ENCODE data around the gene GNAI1. TPM values are rescaled to one million over a fixed set of nuclear protein-coding genes. Genes with fewer than 3 reads are reported as not detected.
A peak's percentile ranks its signal among the peaks of the same experiment; 100 is the strongest.

The GNAI1 gene
- total RNA-seq, 4 donors from 2014 or later: 29.4 to 78.5 (median 35.5) TPM

DNA sequence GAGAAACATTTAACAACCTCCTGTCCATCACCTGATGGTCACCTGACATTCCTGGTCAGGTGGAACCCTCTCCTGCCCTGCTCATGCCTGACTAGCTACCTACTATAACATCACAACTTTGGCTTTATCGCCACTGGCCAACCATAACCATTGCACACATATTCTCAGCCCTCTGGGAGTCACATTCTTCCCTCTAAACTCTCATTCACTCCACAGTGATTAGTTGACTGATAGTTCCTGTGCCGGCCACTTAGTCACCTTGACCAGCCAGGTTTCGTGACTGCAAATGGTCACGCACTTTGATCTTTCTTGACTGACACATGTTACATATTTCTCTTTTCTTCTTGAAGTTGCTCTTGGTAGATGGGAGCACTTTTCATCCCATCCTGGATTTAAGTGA lies 50.1 kb downstream of the GNAI1 start:
- H3K4me1 ChIP-seq: peaks cover under 1 to 29% (median 10%) of the 10 kb centered on the region in 4 donors
- TF ChIP-seq EP300 (IDR thresholded peaks at IDR 0.05) (no peak), POLR2A (IDR thresholded peaks at IDR 0.05) (no peak)
- TF ChIP-seq, protein P1, sequence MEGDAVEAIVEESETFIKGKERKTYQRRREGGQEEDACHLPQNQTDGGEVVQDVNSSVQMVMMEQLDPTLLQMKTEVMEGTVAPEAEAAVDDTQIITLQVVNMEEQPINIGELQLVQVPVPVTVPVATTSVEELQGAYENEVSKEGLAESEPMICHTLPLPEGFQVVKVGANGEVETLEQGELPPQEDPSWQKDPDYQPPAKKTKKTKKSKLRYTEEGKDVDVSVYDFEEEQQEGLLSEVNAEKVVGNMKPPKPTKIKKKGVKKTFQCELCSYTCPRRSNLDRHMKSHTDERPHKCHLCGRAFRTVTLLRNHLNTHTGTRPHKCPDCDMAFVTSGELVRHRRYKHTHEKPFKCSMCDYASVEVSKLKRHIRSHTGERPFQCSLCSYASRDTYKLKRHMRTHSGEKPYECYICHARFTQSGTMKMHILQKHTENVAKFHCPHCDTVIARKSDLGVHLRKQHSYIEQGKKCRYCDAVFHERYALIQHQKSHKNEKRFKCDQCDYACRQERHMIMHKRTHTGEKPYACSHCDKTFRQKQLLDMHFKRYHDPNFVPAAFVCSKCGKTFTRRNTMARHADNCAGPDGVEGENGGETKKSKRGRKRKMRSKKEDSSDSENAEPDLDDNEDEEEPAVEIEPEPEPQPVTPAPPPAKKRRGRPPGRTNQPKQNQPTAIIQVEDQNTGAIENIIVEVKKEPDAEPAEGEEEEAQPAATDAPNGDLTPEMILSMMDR (IDR thresholded peaks at IDR 0.05): no peak

DNA sequence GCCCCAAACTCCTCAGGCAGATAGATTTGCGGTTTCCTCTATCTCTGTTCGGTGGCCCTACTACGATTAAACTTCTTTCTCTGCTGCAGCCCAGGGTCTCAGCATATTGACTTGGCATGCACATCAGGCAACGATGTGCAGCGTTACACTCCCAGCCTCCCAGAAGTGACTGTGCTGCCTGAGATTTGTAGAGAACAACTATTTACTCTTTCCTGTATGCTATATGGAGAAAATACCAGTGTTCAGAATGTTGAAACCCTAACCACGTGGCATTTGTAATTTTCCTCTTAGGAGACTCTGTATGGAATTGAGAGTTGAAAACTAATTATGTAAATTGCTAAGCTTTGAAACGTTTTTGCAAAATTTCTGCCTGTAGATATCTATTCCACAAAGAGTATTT lies 50.9 kb downstream of the GNAI1 start:
- peaks cover 4 to 29% (median 10%) of the 10 kb centered on the region in 4 donors for H3K4me1 ChIP-seq
- no peaks in the 10 kb centered on the region for H3K36me3 ChIP-seq
- H3K27me3 ChIP-seq: no peaks in the 10 kb centered on the region
- no peak overlapping the region for H3K4me3 ChIP-seq
- no peak for TF ChIP-seq POLR2A (IDR thresholded peaks at IDR 0.05)
- no peak for TF ChIP-seq EP300 (IDR thresholded peaks at IDR 0.05)
- TF ChIP-seq, protein P1 (IDR thresholded peaks at IDR 0.05): no peak
- DNase-seq (ENCODE audit: low spot score in 2 of 2): no peak
- no peak overlapping the region for H3K27ac ChIP-seq
- WGBS, 2 donors: 81 to 86% methylated on average over 7 of the region's 7 CpGs
- no peaks in the 10 kb centered on the region for H3K9me3 ChIP-seq

More for the DNA sequence above, 50.1 kb downstream of the GNAI1 start:
- H3K27ac ChIP-seq: no peak overlapping the region
- H3K27me3 ChIP-seq: no peaks in the 10 kb centered on the region
- no peak overlapping the region for H3K4me3 ChIP-seq
- no peaks in the 10 kb centered on the region for H3K9me3 ChIP-seq
- WGBS, 2 donors: 75 to 81% methylated on average over 4 of the region's 4 CpGs
- DNase-seq (ENCODE audit: low spot score in 2 of 2): no peak
- H3K36me3 ChIP-seq: no peaks in the 10 kb centered on the region

DNA sequence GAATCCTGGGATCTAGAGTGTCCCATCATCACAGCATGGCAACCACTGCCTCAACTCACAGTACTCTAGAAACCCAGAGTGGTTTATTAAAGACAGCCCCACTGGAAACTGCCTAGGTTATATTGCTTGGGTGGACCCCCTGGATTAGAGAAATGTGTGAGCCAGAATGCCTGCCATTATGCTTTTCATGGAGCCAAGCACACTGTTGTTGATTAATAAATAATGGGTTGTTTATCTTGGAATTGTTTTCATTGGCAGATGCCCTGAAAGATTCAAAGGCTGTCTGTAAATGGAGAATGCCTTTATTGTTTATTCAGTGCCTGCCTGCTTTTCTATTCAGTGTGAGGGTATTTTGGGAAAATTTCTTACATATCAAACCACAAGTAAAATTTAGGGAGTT lies 52.1 kb downstream of the GNAI1 start:
- peak overlapping the region in 1 of 4 donors; percentile 19 for H3K27ac ChIP-seq
- no peak for DNase-seq (ENCODE audit: low spot score in 2 of 2)
- H3K4me1 ChIP-seq: peaks cover 4 to 29% (median 10%) of the 10 kb centered on the region in 4 donors
- TF ChIP-seq, protein P1 (IDR thresholded peaks at IDR 0.05): no peak
- TF ChIP-seq POLR2A (IDR thresholded peaks at IDR 0.05) (no peak), EP300 (IDR thresholded peaks at IDR 0.05) (no peak)
- H3K27me3 ChIP-seq: no peaks in the 10 kb centered on the region
- no peaks in the 10 kb centered on the region for H3K9me3 ChIP-seq
- no peak overlapping the region for H3K4me3 ChIP-seq
- peaks cover 0 to 4% (median 0%) of the 10 kb centered on the region in 3 donors for H3K36me3 ChIP-seq

DNA sequence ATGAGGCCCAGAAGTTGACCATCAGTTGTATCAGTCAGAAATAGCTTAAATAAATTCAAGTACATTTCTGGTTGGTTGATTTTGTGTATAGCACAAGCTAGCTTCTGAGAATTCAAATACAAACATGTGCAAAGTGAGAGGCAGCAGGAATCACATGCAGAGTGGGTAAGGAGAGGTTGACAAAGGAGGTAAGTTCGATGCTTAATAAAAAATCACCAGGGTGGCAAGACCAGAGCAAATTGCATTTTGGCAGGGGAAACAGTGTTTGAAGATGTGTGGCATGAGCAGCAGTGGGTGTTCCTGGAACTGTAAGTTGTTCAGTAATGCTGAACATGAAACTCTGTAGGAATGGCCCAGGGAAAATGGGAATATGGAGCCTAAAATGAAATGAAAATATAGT lies 52.6 kb downstream of the GNAI1 start:
- H3K27ac ChIP-seq: peak overlapping the region in 1 of 4 donors; percentile 19
- H3K4me3 ChIP-seq: no peak overlapping the region
- DNase-seq (ENCODE audit: low spot score in 2 of 2): no peak
- H3K36me3 ChIP-seq: peaks cover 0 to 4% (median 0%) of the 10 kb centered on the region in 3 donors
- no peaks in the 10 kb centered on the region for H3K27me3 ChIP-seq
- WGBS, 2 donors: 65 to 78% methylated on average over 1 of the region's 1 CpG
- H3K9me3 ChIP-seq: no peaks in the 10 kb centered on the region
- TF ChIP-seq, protein P1 (IDR thresholded peaks at IDR 0.05): no peak
- no peak for TF ChIP-seq EP300 (IDR thresholded peaks at IDR 0.05)
- TF ChIP-seq POLR2A (IDR thresholded peaks at IDR 0.05): no peak
- H3K4me1 ChIP-seq: peaks cover 4 to 29% (median 10%) of the 10 kb centered on the region in 4 donors

DNA sequence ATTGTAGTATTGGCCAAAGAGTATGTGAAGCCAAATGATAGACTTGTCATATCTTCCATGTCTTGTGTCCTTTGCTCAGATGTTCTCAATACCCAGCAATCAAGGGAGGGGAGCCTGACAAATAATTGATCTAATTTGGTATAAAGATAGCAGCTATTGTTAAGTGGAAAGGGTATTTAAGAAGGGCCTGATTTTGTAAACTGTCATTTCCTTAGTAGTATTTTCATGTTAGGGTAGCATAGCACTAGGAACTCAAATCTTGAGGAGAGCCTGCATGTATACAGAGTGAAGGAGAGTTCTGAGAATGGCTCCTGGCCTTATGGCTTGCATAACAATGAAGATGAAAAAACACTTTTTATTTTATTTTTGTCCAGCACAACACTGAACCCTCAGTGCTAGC lies 53.1 kb downstream of the GNAI1 start:
- TF ChIP-seq EP300 (IDR thresholded peaks at IDR 0.05) (no peak), POLR2A (IDR thresholded peaks at IDR 0.05) (no peak)
- TF ChIP-seq, protein P1 (IDR thresholded peaks at IDR 0.05): no peak
- Histone ChIP-seq H3K4me1 (peaks cover 4 to 29% (median 10%) of the 10 kb centered on the region in 4 donors), H3K36me3 (peaks cover 0 to 4% (median 0%) of the 10 kb centered on the region in 3 donors), H3K27me3 (no peaks in the 10 kb centered on the region), H3K4me3 (no peak overlapping the region), H3K9me3 (no peaks in the 10 kb centered on the region), H3K27ac (no peak overlapping the region)
- DNase-seq (ENCODE audit: low spot score in 2 of 2): no peak

All from tibial nerve (tissue), 4 donors.